HG02840 (cell line): Measurements from ENCODE around the gene SAA1.

ENCODE experiments used
- ATAC-seq: cut with Tn5 transposase; IDR thresholded peaks from one replicate; pipeline ENCODE4 v1.9.1; 2021; ENCODE audit warnings: mild to moderate bottlenecking, moderate library complexity, moderate number of reproducible peaks; ENCODE audit not compliant: unreplicated experiment, low FRiP score

SAA1 gene

GRCh38 chr11:18265949-18266348 lies at the start of gene SAA1:
TSS of gene SAA1 (plus strand) at chr11:18266264. CDS start at chr11:18266888, 624 bp downstream.
- ATAC-seq: no peak

GRCh38 chr11:18221274-18221876 lies 44.7 kb upstream of the SAA1 start:
- ATAC-seq: no peak

- ATAC-seq: no peak
Observed at GRCh38 chr11:18222814-18223421, 43.1 kb upstream of the SAA1 start.

- no peak for ATAC-seq
Observed at GRCh38 chr11:18223591-18224387, 42.3 kb upstream of the SAA1 start.

GRCh38 chr11:18225913-18226312 lies 40.2 kb upstream of the SAA1 start:
- ATAC-seq: no peak

GRCh38 chr11:18229501-18229900 lies 36.6 kb upstream of the SAA1 start:
- ATAC-seq: peak; percentile 88

GRCh38 chr11:18230859-18231258 lies 35.2 kb upstream of the SAA1 start:
- no peak for ATAC-seq

GRCh38 chr11:18233912-18234311 lies 32.2 kb upstream of the SAA1 start:
- ATAC-seq: no peak

GRCh38 chr11:18235394-18236334 lies 30.4 kb upstream of the SAA1 start:
- no peak for ATAC-seq

- ATAC-seq: no peak
Observed at GRCh38 chr11:18236664-18237356, 29.3 kb upstream of the SAA1 start, which contains the start of gene SAA4. TSS of gene SAA4 (minus strand) at chr11:18236802. CDS start at chr11:18235926, 876 bp downstream.

GRCh38 chr11:18239655-18240054 lies 26.4 kb upstream of the SAA1 start:
- no peak for ATAC-seq

GRCh38 chr11:18243783-18244362 lies 22.2 kb upstream of the SAA1 start:
- no peak for ATAC-seq

GRCh38 chr11:18245396-18245795 lies 20.7 kb upstream of the SAA1 start:
- no peak for ATAC-seq

GRCh38 chr11:18246379-18247190 lies 19.5 kb upstream of the SAA1 start:
- peak; percentile 67 for ATAC-seq

- ATAC-seq: peak; percentile 7
Observed at GRCh38 chr11:18247191-18247581, 18.9 kb upstream of the SAA1 start.

- no peak for ATAC-seq
Observed at GRCh38 chr11:18248561-18248960, 17.5 kb upstream of the SAA1 start, which contains the start of gene SAA2. TSS of gene SAA2 (minus strand) at chr11:18248668. CDS start at chr11:18248011, 657 bp downstream.

- no peak for ATAC-seq
Observed at GRCh38 chr11:18253233-18253632, 12.8 kb upstream of the SAA1 start.

- no peak for ATAC-seq
Observed at GRCh38 chr11:18253778-18254338, 12.2 kb upstream of the SAA1 start.
